H9 (cell line): ENCODE measurements around the gene DNM2. TPM values are rescaled to one million over a fixed set of nuclear protein-coding genes. Genes with fewer than 3 reads are reported as not detected.

Experiments
- DNase-seq: peaks from one replicate; pipeline ENCODE4 v3.0.0-alpha.2; 2017
- H2AFZ ChIP-seq: one replicate; pipeline ENCODE4 v1.6.1; 2013; ENCODE audit warnings: mild to moderate bottlenecking, low read length, control low read depth, moderate library complexity
- H2AK5ac ChIP-seq: 2 replicates; pipeline ENCODE4 v1.6.1; 2013; ENCODE audit warnings: low read length, control low read depth, mixed read lengths; ENCODE audit not compliant: insufficient read length
- H2BK120ac ChIP-seq: one replicate; pipeline ENCODE4 v1.6.1; 2013; ENCODE audit warnings: low read depth, mild to moderate bottlenecking, low read length, control low read depth, inconsistent platforms; ENCODE audit not compliant: poor library complexity, severe bottlenecking
- H2BK12ac ChIP-seq: 2 replicates; pipeline ENCODE4 v1.6.1; 2013; ENCODE audit warnings: low read length, control low read depth, mixed read lengths, low read depth; ENCODE audit not compliant: insufficient read length
- H2BK15ac ChIP-seq: 2 replicates; pipeline ENCODE4 v1.6.1; 2013; ENCODE audit warnings: low read depth, low read length, control low read depth
- H2BK20ac ChIP-seq: one replicate; pipeline ENCODE4 v1.6.1; 2013; ENCODE audit warnings: low read depth, mild to moderate bottlenecking, low read length, control low read depth, inconsistent platforms; ENCODE audit not compliant: poor library complexity, severe bottlenecking
- H2BK5ac ChIP-seq: 2 replicates; pipeline ENCODE4 v1.6.1; 2013; ENCODE audit warnings: low read length, control low read depth, mixed read lengths; ENCODE audit not compliant: insufficient read length
- H3K14ac ChIP-seq: 2 replicates; pipeline ENCODE4 v1.6.1; 2013; ENCODE audit warnings: low read length, control low read depth; ENCODE audit not compliant: insufficient read depth
- H3K18ac ChIP-seq: 2 replicates; pipeline ENCODE4 v1.6.1; 2013; ENCODE audit warnings: low read depth, mild to moderate bottlenecking, mixed read lengths, low read length, control low read depth; ENCODE audit not compliant: insufficient read length
- H3K23ac ChIP-seq: 2 replicates; pipeline ENCODE4 v1.6.1; 2013; ENCODE audit warnings: low read length, control low read depth, mixed read lengths, low read depth; ENCODE audit not compliant: insufficient read length
- H3K23me2 ChIP-seq: 2 replicates; pipeline ENCODE4 v1.6.1; 2013; ENCODE audit warnings: low read depth, mild to moderate bottlenecking, mixed read lengths, low read length, control low read depth; ENCODE audit not compliant: insufficient read length, poor library complexity, severe bottlenecking
- H3K27ac ChIP-seq: 2 replicates; pipeline ENCODE4 v1.5.1; 2013; ENCODE audit warnings: low read length, control low read depth, mixed read lengths, low read depth; ENCODE audit not compliant: insufficient read length
- H3K27me3 ChIP-seq: 2 replicates; pipeline ENCODE4 v1.6.1; 2013; ENCODE audit warnings: low read length, control low read depth, inconsistent platforms; ENCODE audit not compliant: insufficient read depth
- H3K4ac ChIP-seq: 2 replicates; pipeline ENCODE4 v1.6.1; 2013; ENCODE audit warnings: low read depth, mild to moderate bottlenecking, control low read depth, inconsistent platforms, low read length, moderate library complexity
- H3K4me1 ChIP-seq: 2 replicates; pipeline ENCODE4 v1.6.1; 2013; ENCODE audit warnings: low read length, control low read depth, inconsistent platforms; ENCODE audit not compliant: insufficient read depth
- H3K4me2 ChIP-seq: 2 replicates; pipeline ENCODE4 v1.6.1; 2013; ENCODE audit warnings: low read length, control low read depth, mixed read lengths; ENCODE audit not compliant: insufficient read length, insufficient read depth
- H3K56ac ChIP-seq: 2 replicates; pipeline ENCODE4 v1.6.1; 2013; ENCODE audit warnings: low read depth, mild to moderate bottlenecking, mixed read lengths, low read length, control low read depth; ENCODE audit not compliant: insufficient read length
- H3K79me1 ChIP-seq: 2 replicates; pipeline ENCODE4 v1.6.1; 2013; ENCODE audit warnings: low read depth, mild to moderate bottlenecking, moderate library complexity, low read length, control low read depth, inconsistent platforms; ENCODE audit not compliant: insufficient read depth, poor library complexity, severe bottlenecking
- H3K79me2 ChIP-seq: 2 replicates; pipeline ENCODE4 v1.6.1; 2013; ENCODE audit warnings: low read length, control low read depth, inconsistent platforms; ENCODE audit not compliant: insufficient read depth
- H3K9ac ChIP-seq: 2 replicates; pipeline ENCODE4 v1.6.1; 2013; ENCODE audit warnings: low read length, control low read depth, mixed read lengths; ENCODE audit not compliant: insufficient read length; ENCODE audit errors: extremely low read depth
- H3K9me3 ChIP-seq: one replicate; pipeline ENCODE4 v1.6.1; 2013; ENCODE audit warnings: low read depth, low read length, inconsistent platforms; ENCODE audit not compliant: control insufficient read depth
- H3T11ph ChIP-seq: one replicate; pipeline ENCODE4 v1.6.1; 2013; ENCODE audit warnings: mild to moderate bottlenecking, low read length, control low read depth, inconsistent platforms
- H4K20me1 ChIP-seq: one replicate; pipeline ENCODE4 v1.6.1; 2013; ENCODE audit not compliant: control insufficient read depth, insufficient read length, insufficient read depth
- H4K5ac ChIP-seq: 2 replicates; pipeline ENCODE4 v1.6.1; 2013; ENCODE audit warnings: low read depth, mild to moderate bottlenecking, mixed read lengths, low read length, control low read depth; ENCODE audit not compliant: insufficient read length
- H4K8ac ChIP-seq: replicated peaks from 2 replicates; pipeline ENCODE4 v1.6.1; 2013; ENCODE audit warnings: low read length, control low read depth, mixed read lengths, low read depth; ENCODE audit not compliant: insufficient read length
- H4K91ac ChIP-seq: 2 replicates; pipeline ENCODE4 v1.6.1; 2013; ENCODE audit warnings: low read depth, mild to moderate bottlenecking, moderate library complexity, mixed read lengths, low read length, control low read depth; ENCODE audit not compliant: insufficient read length
- H3K27ac Mint-ChIP-seq, 3 experiments: 2 replicates in 2 of 3; 3 replicates in 1 of 3; pipeline ENCODE4 v1.8.0; 2020 to 2021; ENCODE audit warnings: mixed read lengths in 3 of 3, mild to moderate bottlenecking in 1 of 3, moderate library complexity in 1 of 3
- H3K27me3 Mint-ChIP-seq: 2 replicates; pipeline ENCODE4 v1.8.0; 2021; ENCODE audit warnings: low read depth, mild to moderate bottlenecking, moderate library complexity, mixed read lengths
- H3K36me3 Mint-ChIP-seq, 3 experiments: 2 replicates in 2 of 3; 3 replicates in 1 of 3; pipeline ENCODE4 v1.8.0; 2020 to 2021; ENCODE audit warnings: low read depth in 3 of 3, mixed read lengths in 3 of 3; ENCODE audit not compliant: insufficient read depth in 1 of 3
- H3K4me1 Mint-ChIP-seq, 2 experiments: 2 replicates each; pipeline ENCODE4 v1.8.0; 2020; ENCODE audit warnings: mixed read lengths in 2 of 2
- H3K4me3 Mint-ChIP-seq, 2 experiments: 2 replicates in 1 of 2; 3 replicates in 1 of 2; pipeline ENCODE4 v1.8.0; 2020 to 2021; ENCODE audit warnings: mild to moderate bottlenecking in 2 of 2, mixed read lengths in 2 of 2, moderate library complexity in 1 of 2
- H3K9me3 Mint-ChIP-seq, 2 experiments: 2 replicates in 1 of 2; 3 replicates in 1 of 2; pipeline ENCODE4 v1.8.0; 2020; ENCODE audit warnings: mild to moderate bottlenecking in 2 of 2, mixed read lengths in 2 of 2, moderate library complexity in 1 of 2
- WGBS: extraction: QIAGEN DNeasy Blood & Tissue Kit; methylation state at CpG from one replicate; pipeline ENCODE4 v1.1.7; 2013; ENCODE audit warnings: missing lambda C conversion rate, low lambda C conversion rate, mixed read lengths; ENCODE audit not compliant: insufficient read length; ENCODE audit errors: extremely low coverage; 5-methylcytosine and 5-hydroxymethylcytosine counted together
- total RNA-seq: library from RNA; stranded (reverse); gene quantifications from 2 replicates; pipeline ENCODE4 v1.2.1, GENCODE V29; 2021
- TF ChIP-seq, protein P1 (sequence below): fragments of 200-600 bp; sonication (generic); conservative IDR thresholded peaks from 3 replicates; pipeline ENCODE4 v1.8.0; 2021; ENCODE audit warnings: antibody characterized with exemption, mild to moderate bottlenecking

Gene DNM2
- total RNA-seq, 1 experiment from 2014 or later: 152 TPM

GRCh38 chr19:10789866-10790265 is 72.0 kb downstream of the DNM2 start:
- Mint-ChIP-seq H3K4me1 (no peaks in the 10 kb centered on the region), H3K9me3 (no peaks in the 10 kb centered on the region), H3K4me3 (no peak overlapping the region), H3K36me3 (peaks cover 27 to 66% (median 49%) of the 10 kb centered on the region in 3 experiments; a peak in 6 of 7 replicates), H3K27ac (no peak overlapping the region), H3K27me3 (no peaks in the 10 kb centered on the region)
- no peak overlapping the region for H3K4ac ChIP-seq
- H3K4me1 ChIP-seq: no peaks in the 10 kb centered on the region
- H3K23me2 ChIP-seq: no peaks in the 10 kb centered on the region
- H2BK15ac ChIP-seq: no peak overlapping the region
- no peak overlapping the region for H2BK20ac ChIP-seq
- no CpG with 5 or more reads among the region's 10 CpGs for WGBS
- no peak overlapping the region for H2BK5ac ChIP-seq
- no peaks in the 10 kb centered on the region for H3K79me1 ChIP-seq
- H3K14ac ChIP-seq: no peak overlapping the region
- no peak overlapping the region for H2BK120ac ChIP-seq
- H4K8ac ChIP-seq: no peak overlapping the region
- TF ChIP-seq, protein P1, sequence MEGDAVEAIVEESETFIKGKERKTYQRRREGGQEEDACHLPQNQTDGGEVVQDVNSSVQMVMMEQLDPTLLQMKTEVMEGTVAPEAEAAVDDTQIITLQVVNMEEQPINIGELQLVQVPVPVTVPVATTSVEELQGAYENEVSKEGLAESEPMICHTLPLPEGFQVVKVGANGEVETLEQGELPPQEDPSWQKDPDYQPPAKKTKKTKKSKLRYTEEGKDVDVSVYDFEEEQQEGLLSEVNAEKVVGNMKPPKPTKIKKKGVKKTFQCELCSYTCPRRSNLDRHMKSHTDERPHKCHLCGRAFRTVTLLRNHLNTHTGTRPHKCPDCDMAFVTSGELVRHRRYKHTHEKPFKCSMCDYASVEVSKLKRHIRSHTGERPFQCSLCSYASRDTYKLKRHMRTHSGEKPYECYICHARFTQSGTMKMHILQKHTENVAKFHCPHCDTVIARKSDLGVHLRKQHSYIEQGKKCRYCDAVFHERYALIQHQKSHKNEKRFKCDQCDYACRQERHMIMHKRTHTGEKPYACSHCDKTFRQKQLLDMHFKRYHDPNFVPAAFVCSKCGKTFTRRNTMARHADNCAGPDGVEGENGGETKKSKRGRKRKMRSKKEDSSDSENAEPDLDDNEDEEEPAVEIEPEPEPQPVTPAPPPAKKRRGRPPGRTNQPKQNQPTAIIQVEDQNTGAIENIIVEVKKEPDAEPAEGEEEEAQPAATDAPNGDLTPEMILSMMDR: no peak
- H3K56ac ChIP-seq: no peak overlapping the region
- no peak for DNase-seq
- no peak overlapping the region for H3K18ac ChIP-seq
- no peaks in the 10 kb centered on the region for H4K20me1 ChIP-seq
- H3K27me3 ChIP-seq: no peaks in the 10 kb centered on the region
- no peak overlapping the region for H4K91ac ChIP-seq
- H2BK12ac ChIP-seq: no peak overlapping the region
- no peak overlapping the region for H2AFZ ChIP-seq
- no peak overlapping the region for H3K27ac ChIP-seq
- H3K79me2 ChIP-seq: no peaks in the 10 kb centered on the region
- H3K9ac ChIP-seq: no peak overlapping the region
- H3K9me3 ChIP-seq: no peaks in the 10 kb centered on the region
- H3T11ph ChIP-seq: no peak overlapping the region
- no peak overlapping the region for H4K5ac ChIP-seq
- H3K4me2 ChIP-seq: no peak overlapping the region
- H2AK5ac ChIP-seq: no peak overlapping the region
- H3K23ac ChIP-seq: no peak overlapping the region
